Ishikawa (cell line): ENCODE data around the gene RPL13.

ENCODE experiments used
- CEBPB ChIP-seq: IDR thresholded peaks from 2 replicates; pipeline ENCODE4 v1.6.1; 2012
- EGR1 ChIP-seq: IDR thresholded peaks from 2 replicates; pipeline ENCODE4 v1.6.1; 2012
- RAD21 ChIP-seq: IDR thresholded peaks from 2 replicates; pipeline ENCODE4 v1.6.1; 2012; ENCODE audit warnings: low read depth
- YY1 ChIP-seq: IDR thresholded peaks from 2 replicates; pipeline ENCODE4 v1.6.1; 2012; ENCODE audit warnings: low read depth
- TF ChIP-seq, protein P1 (sequence below): IDR thresholded peaks from 2 replicates; pipeline ENCODE4 v1.6.1; 2012; ENCODE audit warnings: low read depth, mild to moderate bottlenecking

DNA sequence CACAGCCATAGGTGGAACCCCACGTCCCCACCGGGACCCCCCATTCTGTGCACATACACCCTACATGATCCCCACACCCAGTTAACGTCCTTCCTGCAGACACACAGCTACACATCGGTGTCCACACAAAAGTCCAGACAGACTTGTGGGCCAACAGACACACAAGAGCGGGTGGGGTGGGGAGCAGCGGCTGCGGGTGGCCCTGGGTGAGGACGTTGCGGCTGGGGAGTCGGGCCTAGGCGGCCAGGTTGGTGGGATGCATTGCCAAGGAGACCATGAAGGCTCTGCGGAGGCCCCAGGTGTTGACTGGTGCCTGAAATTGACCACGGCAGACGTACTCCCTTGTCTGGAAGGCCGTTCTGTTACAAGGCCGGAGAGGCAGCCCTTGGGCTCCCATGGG lies 44.3 kb downstream of the RPL13 start:
- TF ChIP-seq, protein P1, sequence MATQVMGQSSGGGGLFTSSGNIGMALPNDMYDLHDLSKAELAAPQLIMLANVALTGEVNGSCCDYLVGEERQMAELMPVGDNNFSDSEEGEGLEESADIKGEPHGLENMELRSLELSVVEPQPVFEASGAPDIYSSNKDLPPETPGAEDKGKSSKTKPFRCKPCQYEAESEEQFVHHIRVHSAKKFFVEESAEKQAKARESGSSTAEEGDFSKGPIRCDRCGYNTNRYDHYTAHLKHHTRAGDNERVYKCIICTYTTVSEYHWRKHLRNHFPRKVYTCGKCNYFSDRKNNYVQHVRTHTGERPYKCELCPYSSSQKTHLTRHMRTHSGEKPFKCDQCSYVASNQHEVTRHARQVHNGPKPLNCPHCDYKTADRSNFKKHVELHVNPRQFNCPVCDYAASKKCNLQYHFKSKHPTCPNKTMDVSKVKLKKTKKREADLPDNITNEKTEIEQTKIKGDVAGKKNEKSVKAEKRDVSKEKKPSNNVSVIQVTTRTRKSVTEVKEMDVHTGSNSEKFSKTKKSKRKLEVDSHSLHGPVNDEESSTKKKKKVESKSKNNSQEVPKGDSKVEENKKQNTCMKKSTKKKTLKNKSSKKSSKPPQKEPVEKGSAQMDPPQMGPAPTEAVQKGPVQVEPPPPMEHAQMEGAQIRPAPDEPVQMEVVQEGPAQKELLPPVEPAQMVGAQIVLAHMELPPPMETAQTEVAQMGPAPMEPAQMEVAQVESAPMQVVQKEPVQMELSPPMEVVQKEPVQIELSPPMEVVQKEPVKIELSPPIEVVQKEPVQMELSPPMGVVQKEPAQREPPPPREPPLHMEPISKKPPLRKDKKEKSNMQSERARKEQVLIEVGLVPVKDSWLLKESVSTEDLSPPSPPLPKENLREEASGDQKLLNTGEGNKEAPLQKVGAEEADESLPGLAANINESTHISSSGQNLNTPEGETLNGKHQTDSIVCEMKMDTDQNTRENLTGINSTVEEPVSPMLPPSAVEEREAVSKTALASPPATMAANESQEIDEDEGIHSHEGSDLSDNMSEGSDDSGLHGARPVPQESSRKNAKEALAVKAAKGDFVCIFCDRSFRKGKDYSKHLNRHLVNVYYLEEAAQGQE: no peak
- TF ChIP-seq EGR1 (no peak), YY1 (no peak), RAD21 (no peak), CEBPB (no peak)
